Measurements from ENCODE around the gene AHCYL1.

AHCYL1 gene

DNA sequence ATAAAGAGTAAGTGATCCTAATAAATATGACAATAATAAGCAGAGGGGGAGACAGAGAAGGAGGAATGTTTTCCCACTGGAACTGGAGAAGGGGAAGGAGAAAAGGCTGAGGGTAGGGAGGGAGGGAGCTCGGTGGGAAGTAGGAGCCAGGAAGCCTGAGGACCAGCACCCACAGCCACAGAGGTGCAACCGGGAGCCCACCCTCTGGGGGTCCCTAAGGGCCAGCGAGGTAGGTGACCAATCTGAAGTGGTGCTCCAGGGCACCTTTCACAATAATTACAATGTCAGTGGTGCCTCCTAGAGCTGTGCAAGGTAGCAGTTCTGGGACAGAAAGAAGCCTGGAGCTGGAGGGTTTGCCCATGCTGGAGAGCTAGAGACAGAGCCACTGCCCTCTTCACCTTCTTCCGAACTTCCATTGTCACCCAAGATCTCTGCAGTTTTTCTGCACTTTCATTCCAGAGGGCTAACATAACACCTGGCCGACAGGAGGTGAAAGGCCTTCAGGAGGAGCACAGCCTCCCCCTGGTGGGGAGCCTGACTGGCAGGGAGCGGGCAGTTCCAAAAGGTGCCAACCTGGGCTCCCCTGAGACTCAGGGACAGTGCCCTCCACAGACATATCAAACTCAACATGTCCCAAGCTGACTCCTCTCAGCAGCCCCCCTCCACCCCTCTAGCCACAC is 4.1 kb upstream of the AHCYL1 start:
- no peak overlapping the region for H3K4me3 ChIP-seq (ENCODE audit: low read depth, low read length)
- TF ChIP-seq, protein P1, sequence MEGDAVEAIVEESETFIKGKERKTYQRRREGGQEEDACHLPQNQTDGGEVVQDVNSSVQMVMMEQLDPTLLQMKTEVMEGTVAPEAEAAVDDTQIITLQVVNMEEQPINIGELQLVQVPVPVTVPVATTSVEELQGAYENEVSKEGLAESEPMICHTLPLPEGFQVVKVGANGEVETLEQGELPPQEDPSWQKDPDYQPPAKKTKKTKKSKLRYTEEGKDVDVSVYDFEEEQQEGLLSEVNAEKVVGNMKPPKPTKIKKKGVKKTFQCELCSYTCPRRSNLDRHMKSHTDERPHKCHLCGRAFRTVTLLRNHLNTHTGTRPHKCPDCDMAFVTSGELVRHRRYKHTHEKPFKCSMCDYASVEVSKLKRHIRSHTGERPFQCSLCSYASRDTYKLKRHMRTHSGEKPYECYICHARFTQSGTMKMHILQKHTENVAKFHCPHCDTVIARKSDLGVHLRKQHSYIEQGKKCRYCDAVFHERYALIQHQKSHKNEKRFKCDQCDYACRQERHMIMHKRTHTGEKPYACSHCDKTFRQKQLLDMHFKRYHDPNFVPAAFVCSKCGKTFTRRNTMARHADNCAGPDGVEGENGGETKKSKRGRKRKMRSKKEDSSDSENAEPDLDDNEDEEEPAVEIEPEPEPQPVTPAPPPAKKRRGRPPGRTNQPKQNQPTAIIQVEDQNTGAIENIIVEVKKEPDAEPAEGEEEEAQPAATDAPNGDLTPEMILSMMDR (IDR thresholded peaks at IDR 0.05; ENCODE audit: borderline replicate concordance, insufficient read depth, low read depth, low read length): peak; percentile 56; the same call in 1 of the 2 replicates

DNA sequence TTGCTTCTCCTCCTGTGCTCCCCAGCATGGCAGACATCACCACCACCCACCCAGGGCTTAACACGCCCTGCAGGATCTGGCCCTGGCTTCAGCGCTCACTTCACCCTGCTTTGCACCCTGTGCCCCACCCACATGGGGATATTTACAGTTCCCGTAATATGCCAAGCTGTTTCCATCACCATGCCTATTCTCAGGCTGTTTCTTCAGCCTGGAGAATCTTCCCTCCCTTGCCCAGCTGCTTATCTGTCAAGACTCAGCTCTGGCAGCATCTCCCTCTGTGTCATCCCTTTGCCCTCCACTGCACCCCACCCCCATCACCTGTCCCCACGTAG is 3.6 kb upstream of the AHCYL1 start:
- TF ChIP-seq, protein P1 (IDR thresholded peaks at IDR 0.05; ENCODE audit: borderline replicate concordance, insufficient read depth, low read depth, low read length): no peak
- no peak overlapping the region for H3K4me3 ChIP-seq (ENCODE audit: low read depth, low read length)

DNA sequence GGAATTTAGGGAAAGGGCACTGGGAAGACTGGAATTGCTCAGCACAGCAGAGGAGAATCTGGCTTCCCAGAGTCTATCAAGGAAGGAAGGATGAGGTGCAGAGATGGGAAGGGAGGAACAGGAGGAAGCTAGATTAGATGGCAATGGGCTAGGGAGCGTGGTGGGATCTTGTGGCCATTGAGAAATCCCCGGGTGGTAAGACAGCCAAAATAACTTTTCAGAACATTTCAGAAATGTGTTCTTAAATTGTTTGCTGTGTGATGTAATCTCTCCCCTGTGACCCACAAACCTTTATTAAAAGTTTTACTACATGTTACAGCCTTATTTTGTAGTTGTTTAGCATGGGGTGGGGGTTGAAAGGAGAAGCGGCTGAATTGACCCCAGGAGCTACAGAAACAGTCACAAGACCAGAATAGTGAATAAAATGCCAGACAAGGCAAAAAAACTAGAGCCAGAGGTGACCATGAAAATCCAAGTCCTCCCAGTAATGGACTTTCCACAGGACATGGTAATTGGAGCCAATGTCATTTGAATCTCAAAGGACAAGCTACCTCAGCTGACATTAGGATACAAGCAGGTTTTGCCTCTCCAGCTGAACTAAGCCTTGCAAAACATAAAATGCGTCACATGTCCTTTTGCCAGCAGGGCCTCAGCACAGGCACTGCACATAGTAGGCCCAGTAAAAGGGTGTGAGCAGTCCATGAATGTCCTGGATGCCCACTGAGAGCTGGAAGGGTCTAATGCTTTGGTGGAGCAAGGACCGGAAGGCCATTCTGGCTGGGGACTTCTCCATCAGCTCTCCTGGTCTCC is 980 bp upstream of the AHCYL1 start:
- no peak overlapping the region for H3K4me3 ChIP-seq (ENCODE audit: low read depth, low read length)
- TF ChIP-seq, protein P1 (IDR thresholded peaks at IDR 0.05; ENCODE audit: borderline replicate concordance, insufficient read depth, low read depth, low read length): no peak

DNA sequence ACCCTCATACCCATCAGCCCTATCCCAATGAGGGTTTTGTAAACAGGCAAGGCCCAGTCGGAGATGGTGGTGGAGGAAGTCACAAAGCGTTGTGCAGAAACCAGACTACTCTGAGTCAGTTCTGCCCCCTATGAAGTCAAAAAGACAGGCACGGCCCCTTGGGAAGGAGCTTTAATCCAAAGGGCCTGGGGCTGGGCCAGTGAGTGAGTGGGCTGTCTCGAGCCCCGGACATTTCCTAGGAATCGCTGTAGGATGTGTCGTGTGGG is 442 bp upstream of the AHCYL1 start:
- TF ChIP-seq, protein P1 (IDR thresholded peaks at IDR 0.05; ENCODE audit: borderline replicate concordance, insufficient read depth, low read depth, low read length): no peak
- H3K4me3 ChIP-seq (ENCODE audit: low read depth, low read length): no peak overlapping the region

DNA sequence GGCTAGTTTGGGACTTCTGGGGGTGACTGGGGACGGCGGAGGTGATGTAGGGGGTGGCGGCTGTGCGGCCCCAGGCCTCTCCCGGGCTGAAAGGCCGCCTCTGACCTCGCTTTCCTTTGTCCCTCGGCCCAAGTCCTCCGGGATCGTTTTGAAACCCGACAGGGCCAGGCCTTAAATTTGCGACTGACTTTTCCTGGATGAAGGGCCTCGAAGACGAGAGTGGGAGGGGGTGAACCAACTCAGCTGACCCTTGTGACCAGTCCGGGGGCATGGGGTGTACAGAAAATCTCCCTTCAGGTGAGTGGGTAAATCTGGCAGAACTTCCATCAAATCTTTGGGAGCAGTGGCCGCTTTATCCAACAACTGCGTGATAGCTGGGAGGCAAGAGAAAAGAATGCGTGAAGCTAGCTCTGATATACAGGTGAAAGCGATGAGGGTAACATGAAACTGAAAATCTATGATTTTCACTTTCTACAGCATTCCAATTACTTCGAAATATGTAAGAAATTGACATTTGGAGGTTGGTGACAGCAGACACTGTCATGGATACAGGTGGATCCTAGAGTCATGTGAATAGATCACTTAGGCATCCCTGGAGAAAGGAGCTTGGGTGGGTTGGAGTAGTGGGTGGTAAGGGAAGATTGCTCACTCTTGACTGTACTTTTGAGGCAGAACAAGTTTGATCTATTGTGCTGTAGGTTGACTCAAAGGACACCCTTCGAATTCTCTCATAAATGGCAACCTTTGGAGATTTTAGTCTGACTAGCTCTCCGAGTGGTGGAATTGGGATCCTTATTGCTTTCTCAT is 885 bp downstream of the AHCYL1 start:
- TF ChIP-seq, protein P1 (IDR thresholded peaks at IDR 0.05; ENCODE audit: borderline replicate concordance, insufficient read depth, low read depth, low read length): no peak

DNA sequence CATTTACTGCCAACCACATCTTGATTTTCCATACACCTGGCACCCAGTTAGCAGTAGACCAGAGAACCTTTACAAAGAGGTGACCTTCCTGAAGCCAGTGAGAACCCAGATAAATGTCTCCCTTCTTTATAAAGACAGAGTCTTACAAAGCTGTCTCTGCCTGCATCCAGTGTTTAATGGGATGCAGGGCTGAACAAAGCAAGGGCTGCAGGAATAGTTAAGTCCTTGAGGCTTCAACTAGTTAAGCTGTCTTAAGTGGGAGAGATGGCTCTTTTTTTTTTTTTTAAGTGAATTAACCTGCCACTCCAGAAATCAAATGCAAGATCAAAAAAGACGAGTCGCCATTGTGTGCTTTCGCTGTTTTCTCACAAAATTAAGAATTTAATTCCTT is 1.5 kb downstream of the AHCYL1 start:
- TF ChIP-seq, protein P1 (IDR thresholded peaks at IDR 0.05; ENCODE audit: borderline replicate concordance, insufficient read depth, low read depth, low read length): no peak
- H3K4me3 ChIP-seq (ENCODE audit: low read depth, low read length): peak overlapping the region; percentile 91

More for the DNA sequence above, 885 bp downstream of the AHCYL1 start:
- H3K4me3 ChIP-seq (ENCODE audit: low read depth, low read length): peak overlapping the region; percentile 91

Data from GM12875 (cell line).